Tibial artery (tissue), 4 donors: ENCODE results near the gene SNX20.

Experiments used
- DNase-seq, 2 donors: peaks; one replicate each; pipeline ENCODE4 v3.0.0-alpha.2; 2019
- H3K27ac ChIP-seq, 2 donors: fragments of 200-600 bp; sonication (generic) in 1 of 2; 1 replicate in 1 of 2; 2 replicates in 1 of 2; pipeline ENCODE4 v1.5.1; 2018 to 2019; ENCODE audit warnings: mild to moderate bottlenecking in 1 of 2
- H3K27me3 ChIP-seq, 2 donors: fragments of 200-600 bp; sonication (generic) in 1 of 2; one replicate each; pipeline versions ENCODE4 v1.5.1 to v1.6.0; 2016 to 2019
- H3K36me3 ChIP-seq, 3 donors: fragments of 200-600 bp; sonication (generic) in 2 of 3; one replicate each; pipeline ENCODE4 v1.5.1; 2016 to 2019; ENCODE audit warnings: mild to moderate bottlenecking in 2 of 3
- H3K4me1 ChIP-seq, 4 donors: fragments of 200-600 bp; sonication (generic) in 2 of 4; 1 replicate in 3 of 4; 2 replicates in 1 of 4; pipeline ENCODE4 v1.5.1; 2016 to 2019
- H3K4me3 ChIP-seq, 2 donors: fragments of 200-600 bp; sonication (generic) in 1 of 2; 1 replicate in 1 of 2; 2 replicates in 1 of 2; pipeline ENCODE4 v1.5.1; 2018 to 2019; ENCODE audit warnings: mild to moderate bottlenecking in 2 of 2
- H3K9me3 ChIP-seq, 3 donors: fragments of 200-600 bp; sonication (generic) in 1 of 3; one replicate each; pipeline ENCODE4 v1.5.1; 2016 to 2019
- intact Hi-C: fragments of 100-400 bp; cut with DNase I; formaldehyde crosslinking; loops from one replicate; pipeline ENCODE4 v1.15.0; 2023; ENCODE audit warnings: low total_unique reads
- TF ChIP-seq, protein P1 (sequence below), 2 experiments: fragments of 200-600 bp in 1 of 2; fragments of 450-650 bp in 1 of 2; IDR thresholded peaks; one replicate each; pipeline ENCODE4 v1.5.1; 2017 to 2019; ENCODE audit warnings: antibody characterized with exemption in 2 of 2, mild to moderate bottlenecking in 1 of 2, moderate library complexity in 1 of 2

Gene SNX20

GRCh38 chr16:50683689-50684374 is 2.7 kb upstream of the SNX20 start:
- peaks cover 0 to 6% (median 0%) of the 10 kb centered on the region in 4 donors for H3K4me1 ChIP-seq
- H3K36me3 ChIP-seq = no peaks in the 10 kb centered on the region
- intact Hi-C loops = no loop called here
- DNase-seq = peak in 1 of 2 donors; percentile 62
- no peak overlapping the region for H3K4me3 ChIP-seq
- H3K27me3 ChIP-seq = no peaks in the 10 kb centered on the region
- no peak overlapping the region for H3K27ac ChIP-seq
- H3K9me3 ChIP-seq = no peaks in the 10 kb centered on the region
- TF ChIP-seq, protein P1, sequence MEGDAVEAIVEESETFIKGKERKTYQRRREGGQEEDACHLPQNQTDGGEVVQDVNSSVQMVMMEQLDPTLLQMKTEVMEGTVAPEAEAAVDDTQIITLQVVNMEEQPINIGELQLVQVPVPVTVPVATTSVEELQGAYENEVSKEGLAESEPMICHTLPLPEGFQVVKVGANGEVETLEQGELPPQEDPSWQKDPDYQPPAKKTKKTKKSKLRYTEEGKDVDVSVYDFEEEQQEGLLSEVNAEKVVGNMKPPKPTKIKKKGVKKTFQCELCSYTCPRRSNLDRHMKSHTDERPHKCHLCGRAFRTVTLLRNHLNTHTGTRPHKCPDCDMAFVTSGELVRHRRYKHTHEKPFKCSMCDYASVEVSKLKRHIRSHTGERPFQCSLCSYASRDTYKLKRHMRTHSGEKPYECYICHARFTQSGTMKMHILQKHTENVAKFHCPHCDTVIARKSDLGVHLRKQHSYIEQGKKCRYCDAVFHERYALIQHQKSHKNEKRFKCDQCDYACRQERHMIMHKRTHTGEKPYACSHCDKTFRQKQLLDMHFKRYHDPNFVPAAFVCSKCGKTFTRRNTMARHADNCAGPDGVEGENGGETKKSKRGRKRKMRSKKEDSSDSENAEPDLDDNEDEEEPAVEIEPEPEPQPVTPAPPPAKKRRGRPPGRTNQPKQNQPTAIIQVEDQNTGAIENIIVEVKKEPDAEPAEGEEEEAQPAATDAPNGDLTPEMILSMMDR (IDR thresholded peaks at IDR 0.05) = no peak

DNA sequence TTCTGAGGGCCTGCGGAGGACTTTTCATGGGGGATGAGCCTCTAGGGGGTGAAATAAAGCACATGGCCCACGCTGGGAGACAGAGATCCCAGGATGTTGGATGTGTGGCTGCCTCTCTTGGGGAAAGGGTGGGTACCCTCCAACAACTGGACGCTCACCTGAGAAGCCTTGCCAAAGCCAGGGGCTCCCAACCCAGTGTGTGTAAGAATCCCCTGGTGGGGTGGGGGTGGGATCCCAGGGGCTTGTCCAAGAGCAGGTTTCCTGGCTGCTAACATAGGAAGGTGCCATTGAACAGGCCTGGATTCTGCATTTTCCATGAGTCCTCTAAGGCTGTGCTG is 587 bp downstream of the SNX20 start:
- TF ChIP-seq, protein P1 (IDR thresholded peaks at IDR 0.05) = no peak
- Histone ChIP-seq H3K4me1 (no peaks in the 10 kb centered on the region), H3K27ac (no peak overlapping the region), H3K9me3 (no peaks in the 10 kb centered on the region), H3K27me3 (no peaks in the 10 kb centered on the region), H3K4me3 (peak overlapping the region; percentile 12 to 28), H3K36me3 (no peaks in the 10 kb centered on the region)
- intact Hi-C loops = no loop called here
- peak in 1 of 2 donors; percentile 20 for DNase-seq

DNA sequence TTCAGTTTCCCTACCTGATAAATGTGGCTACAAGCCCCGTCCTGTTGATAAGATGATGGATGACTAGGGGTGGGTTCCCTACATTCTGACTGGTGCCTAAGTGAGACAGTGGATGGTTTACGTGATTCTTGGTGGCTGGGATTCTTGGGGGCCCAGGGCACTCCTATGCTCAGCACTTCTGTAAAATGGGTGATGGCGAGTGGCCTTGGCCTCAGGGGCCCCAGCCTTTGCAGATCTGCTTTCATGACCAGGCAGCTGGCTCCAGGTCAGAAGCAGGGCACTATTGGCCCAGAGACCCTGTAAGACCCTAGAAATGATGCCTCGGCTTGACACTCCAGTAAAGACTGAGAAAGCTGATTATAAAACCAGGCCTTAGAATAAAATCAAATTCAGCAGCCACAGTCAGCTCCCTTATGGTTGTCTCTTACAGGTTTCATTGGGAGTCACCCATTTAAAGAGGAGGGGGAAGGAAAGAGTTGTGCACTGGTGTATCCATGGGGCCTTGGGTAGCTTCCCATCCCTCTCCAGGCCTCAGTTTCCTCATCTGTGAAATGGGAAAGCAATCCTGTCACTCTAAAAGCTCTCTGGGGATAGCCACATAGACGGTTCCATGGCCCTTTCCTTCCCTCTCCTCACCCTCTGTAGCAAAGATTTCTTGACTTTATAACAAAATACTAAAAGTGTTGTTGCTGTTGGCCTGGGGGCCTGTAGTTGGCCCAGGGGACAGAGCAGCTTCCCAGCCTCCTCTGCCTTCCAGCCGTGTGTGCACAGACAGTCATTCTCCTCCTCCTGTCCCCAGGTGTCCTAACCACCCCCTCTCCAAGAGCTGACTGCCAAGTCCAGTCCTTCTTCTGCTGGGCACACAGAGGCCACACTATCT is 1.2 kb downstream of the SNX20 start:
- TF ChIP-seq, protein P1 (IDR thresholded peaks at IDR 0.05) = no peak
- Histone ChIP-seq H3K27me3 (no peaks in the 10 kb centered on the region), H3K36me3 (no peaks in the 10 kb centered on the region), H3K4me1 (no peaks in the 10 kb centered on the region), H3K27ac (no peak overlapping the region), H3K4me3 (peak overlapping the region in 1 of 2 donors; percentile 28), H3K9me3 (no peaks in the 10 kb centered on the region)
- intact Hi-C loops = no loop called here
- DNase-seq = peak in 1 of 2 donors; percentile 10

GRCh38 chr16:50679266-50679665 is 1.8 kb downstream of the SNX20 start:
- peak in 1 of 2 donors; percentile 65 for DNase-seq
- no peaks in the 10 kb centered on the region for H3K9me3 ChIP-seq
- intact Hi-C loops = no loop called here
- no peaks in the 10 kb centered on the region for H3K27me3 ChIP-seq
- H3K27ac ChIP-seq = no peak overlapping the region
- TF ChIP-seq, protein P1 (IDR thresholded peaks at IDR 0.05) = no peak
- H3K4me1 ChIP-seq = no peaks in the 10 kb centered on the region
- no peaks in the 10 kb centered on the region for H3K36me3 ChIP-seq
- H3K4me3 ChIP-seq = no peak overlapping the region

DNA sequence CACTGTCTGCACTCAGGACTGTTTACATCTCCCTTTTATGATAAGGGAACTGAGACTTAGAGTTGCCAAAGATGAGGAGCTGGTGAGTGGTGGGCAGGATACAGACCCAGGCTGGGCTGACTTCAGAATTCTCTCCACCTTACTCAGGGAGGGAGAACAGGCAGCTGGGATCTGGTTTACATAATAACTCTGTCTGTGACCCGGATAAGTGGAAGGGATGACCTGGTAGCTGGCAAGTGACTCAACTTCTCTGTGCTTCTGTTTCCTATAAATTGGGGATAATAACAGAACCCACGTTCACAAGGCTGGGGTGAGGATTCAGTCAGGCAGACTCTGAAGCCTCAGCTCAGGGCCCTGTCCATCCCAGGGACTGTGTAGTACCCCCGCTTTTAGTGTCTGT is 2.6 kb downstream of the SNX20 start:
- intact Hi-C loops = no loop called here
- no peaks in the 10 kb centered on the region for H3K4me1 ChIP-seq
- peaks cover 0 to 2% (median 0%) of the 10 kb centered on the region in 3 donors for H3K9me3 ChIP-seq
- peak in 1 of 2 donors; percentile 29 for DNase-seq
- TF ChIP-seq, protein P1 (IDR thresholded peaks at IDR 0.05) = no peak
- peaks cover 0 to 2% (median 0%) of the 10 kb centered on the region in 3 donors for H3K36me3 ChIP-seq
- H3K4me3 ChIP-seq = no peak overlapping the region
- no peak overlapping the region for H3K27ac ChIP-seq
- no peaks in the 10 kb centered on the region for H3K27me3 ChIP-seq
